Measurements from ENCODE around the gene VPS37C. TPM values are rescaled to one million over a fixed set of nuclear protein-coding genes. Genes with fewer than 3 reads are reported as not detected.
A peak's percentile ranks its signal among the peaks of the same experiment; 100 is the strongest.

The VPS37C gene
- total and polyA plus RNA-seq, 7 experiments from 2014 or later: 0.31 to 12.0 (median 7.9) TPM

- POLR2A ChIA-PET: interaction anchor here (1.1 to 1.5 kb wide), 2 partner anchors 14 to 49 kb away, joined by 3 to 5 read pairs; no protein-coding TSS in a partner anchor
- Mint-ChIP-seq H3K27ac (peak overlapping the region in 2 of 9 donors; percentile 26 to 75), H3K4me3 (no peak overlapping the region)
Measured at GRCh38 chr11:61133145-61133544, 28.1 kb downstream of the VPS37C start.

GRCh38 chr11:61132646-61133045 lies 28.6 kb downstream of the VPS37C start:
- Mint-ChIP-seq H3K4me1 (peaks cover 12 to 25% (median 21%) of the 10 kb centered on the region in 7 donors), H3K36me3 (peaks cover 6 to 28% (median 12%) of the 10 kb centered on the region in 5 donors), H3K9me3 (peaks cover 0 to 2% (median 0%) of the 10 kb centered on the region in 11 donors), H3K4me3 (peak overlapping the region in 1 of 10 donors; percentile 60), H3K27ac (peak overlapping the region in 2 of 9 donors; percentile 26 to 38), H3K27me3 (no peaks in the 10 kb centered on the region)
- intact Hi-C loops (cut with micrococcal nuclease): no loop called here
- H3K9me3 ChIP-seq (ENCODE audit: control insufficient read depth in 2 of 3, low read length in 3 of 3): no peaks in the 10 kb centered on the region
- peaks cover 0 to 23% (median 0%) of the 10 kb centered on the region in 3 experiments for H3K36me3 ChIP-seq (ENCODE audit: control insufficient read depth in 2 of 3, insufficient read depth in 3 of 3, low read length in 3 of 3)
- H3K27me3 ChIP-seq (ENCODE audit: control insufficient read depth in 2 of 2, insufficient read depth in 2 of 2, low read length in 2 of 2): no peaks in the 10 kb centered on the region
- CTCF ChIA-PET: interaction anchor here (0.7 to 1.1 kb wide), 2 partner anchors 46 to 163 kb away, joined by 3 to 6 read pairs; no protein-coding TSS in a partner anchor
- H3K4me1 ChIP-seq (ENCODE audit: control insufficient read depth in 2 of 2, insufficient read depth in 2 of 2, low read length in 2 of 2): peaks cover 4 to 18% of the 10 kb centered on the region in 2 donors
- DNase-seq (no peak), ATAC-seq (no peak)
- POLR2A ChIA-PET: interaction anchor here (1.1 to 1.5 kb wide), 2 partner anchors 14 to 49 kb away, joined by 3 to 5 read pairs; no protein-coding TSS in a partner anchor
- H3K4me3 ChIP-seq (ENCODE audit: low read length): no peak overlapping the region
- no peak overlapping the region for H3K27ac ChIP-seq (ENCODE audit: low read depth, low read length)

More at GRCh38 chr11:61133145-61133544, 28.1 kb downstream of the VPS37C start:
- no peaks in the 10 kb centered on the region for H3K27me3 Mint-ChIP-seq
- CTCF ChIA-PET: interaction anchor here (0.7 to 1.1 kb wide), 2 partner anchors 46 to 164 kb away, joined by 3 to 6 read pairs; no protein-coding TSS in a partner anchor
- DNase-seq (no peak), ATAC-seq (no peak)
- intact Hi-C loops (cut with micrococcal nuclease): no loop called here
- Histone ChIP-seq H3K27ac (ENCODE audit: low read depth, low read length) (no peak overlapping the region), H3K9me3 (ENCODE audit: control insufficient read depth in 2 of 3, low read length in 3 of 3) (no peaks in the 10 kb centered on the region), H3K4me1 (ENCODE audit: control insufficient read depth in 2 of 2, insufficient read depth in 2 of 2, low read length in 2 of 2) (peaks cover 4 to 18% of the 10 kb centered on the region in 2 donors), H3K36me3 (ENCODE audit: control insufficient read depth in 2 of 3, insufficient read depth in 3 of 3, low read length in 3 of 3) (peaks cover 0 to 20% (median 0%) of the 10 kb centered on the region in 3 experiments), H3K27me3 (ENCODE audit: control insufficient read depth in 2 of 2, insufficient read depth in 2 of 2, low read length in 2 of 2) (no peaks in the 10 kb centered on the region), H3K4me3 (ENCODE audit: low read length) (no peak overlapping the region)
- H3K9me3 Mint-ChIP-seq: peaks cover 0 to 2% (median 0%) of the 10 kb centered on the region in 11 donors
- peaks cover 8 to 29% (median 11%) of the 10 kb centered on the region in 5 donors for H3K36me3 Mint-ChIP-seq
- H3K4me1 Mint-ChIP-seq: peaks cover 12 to 22% (median 18%) of the 10 kb centered on the region in 7 donors

- Histone ChIP-seq H3K27me3 (ENCODE audit: control insufficient read depth in 2 of 2, insufficient read depth in 2 of 2, low read length in 2 of 2) (no peaks in the 10 kb centered on the region), H3K4me3 (ENCODE audit: low read length) (no peak overlapping the region), H3K36me3 (ENCODE audit: control insufficient read depth in 2 of 3, insufficient read depth in 3 of 3, low read length in 3 of 3) (peaks cover 0 to 29% (median 0%) of the 10 kb centered on the region in 3 experiments), H3K27ac (ENCODE audit: low read depth, low read length) (no peak overlapping the region), H3K4me1 (ENCODE audit: control insufficient read depth in 2 of 2, insufficient read depth in 2 of 2, low read length in 2 of 2) (peaks cover 4 to 18% of the 10 kb centered on the region in 2 donors), H3K9me3 (ENCODE audit: control insufficient read depth in 2 of 3, low read length in 3 of 3) (no peaks in the 10 kb centered on the region)
- intact Hi-C loops (cut with micrococcal nuclease): no loop called here
- Mint-ChIP-seq H3K36me3 (peaks cover under 1 to 26% (median 6%) of the 10 kb centered on the region in 5 donors), H3K4me3 (no peak overlapping the region), H3K27ac (peak overlapping the region in 1 of 9 donors; percentile 38), H3K27me3 (no peaks in the 10 kb centered on the region), H3K4me1 (peaks cover 10 to 25% (median 22%) of the 10 kb centered on the region in 7 donors), H3K9me3 (peaks cover 0 to 2% (median 0%) of the 10 kb centered on the region in 11 donors)
- DNase-seq: no peak
- ChIA-PET POLR2A (interaction anchor here (0.5 to 1.5 kb wide), 3 partner anchors 13 to 73 kb away, joined by 3 to 9 read pairs (median 5); no protein-coding TSS in a partner anchor), CTCF (interaction anchor here (1.1 kb wide), 1 partner anchor 163 kb away, joined by 6 read pairs; no protein-coding TSS in a partner anchor)
- no peak for ATAC-seq
Measured at GRCh38 chr11:61131998-61132555, 29.1 kb downstream of the VPS37C start.

- Histone ChIP-seq H3K9me3 (ENCODE audit: control insufficient read depth in 2 of 3, low read length in 3 of 3) (no peaks in the 10 kb centered on the region), H3K4me3 (ENCODE audit: low read length) (no peak overlapping the region), H3K4me1 (ENCODE audit: control insufficient read depth in 2 of 2, insufficient read depth in 2 of 2, low read length in 2 of 2) (peaks cover 4 to 18% of the 10 kb centered on the region in 2 donors), H3K27ac (ENCODE audit: low read depth, low read length) (no peak overlapping the region), H3K27me3 (ENCODE audit: control insufficient read depth in 2 of 2, insufficient read depth in 2 of 2, low read length in 2 of 2) (no peaks in the 10 kb centered on the region), H3K36me3 (ENCODE audit: control insufficient read depth in 2 of 3, insufficient read depth in 3 of 3, low read length in 3 of 3) (peaks cover 0 to 34% (median 0%) of the 10 kb centered on the region in 3 experiments)
- Mint-ChIP-seq H3K27me3 (no peaks in the 10 kb centered on the region), H3K36me3 (peaks cover 0 to 24% (median 3%) of the 10 kb centered on the region in 5 donors), H3K9me3 (peaks cover 0 to 2% (median 0%) of the 10 kb centered on the region in 11 donors), H3K4me1 (peaks cover 10 to 29% (median 22%) of the 10 kb centered on the region in 7 donors), H3K27ac (peak overlapping the region in 1 of 9 donors; percentile 5), H3K4me3 (no peak overlapping the region)
- ChIA-PET POLR2A (interaction anchor here (0.5 to 8.1 kb wide), 5 partner anchors 17 to 161 kb away, joined by 3 to 82 read pairs (median 9); partner anchors contain the start of gene CD6), CTCF (interaction anchor here (1.5 to 4.1 kb wide), 5 partner anchors 13 to 208 kb away, joined by 4 to 24 read pairs (median 8); no protein-coding TSS in a partner anchor)
- intact Hi-C loops (cut with micrococcal nuclease): no loop called here
- ATAC-seq (no peak), DNase-seq (no peak)
Measured at GRCh38 chr11:61131586-61131985, 29.6 kb downstream of the VPS37C start.

- no peaks in the 10 kb centered on the region for H3K27me3 Mint-ChIP-seq
- Histone ChIP-seq H3K27me3 (ENCODE audit: control insufficient read depth in 2 of 2, insufficient read depth in 2 of 2, low read length in 2 of 2) (no peaks in the 10 kb centered on the region), H3K27ac (ENCODE audit: low read depth, low read length) (no peak overlapping the region), H3K36me3 (ENCODE audit: control insufficient read depth in 2 of 3, insufficient read depth in 3 of 3, low read length in 3 of 3) (peaks cover 0 to 38% (median 0%) of the 10 kb centered on the region in 3 experiments), H3K4me3 (ENCODE audit: low read length) (no peak overlapping the region), H3K4me1 (ENCODE audit: control insufficient read depth in 2 of 2, insufficient read depth in 2 of 2, low read length in 2 of 2) (peaks cover 4 to 18% of the 10 kb centered on the region in 2 donors), H3K9me3 (ENCODE audit: control insufficient read depth in 2 of 3, low read length in 3 of 3) (no peaks in the 10 kb centered on the region)
- H3K27ac Mint-ChIP-seq: peak overlapping the region in 1 of 9 donors; percentile 25
- peaks cover 0 to 2% (median 0%) of the 10 kb centered on the region in 11 donors for H3K9me3 Mint-ChIP-seq
- intact Hi-C loops (cut with micrococcal nuclease): no loop called here
- H3K4me1 Mint-ChIP-seq: peaks cover 10 to 29% (median 23%) of the 10 kb centered on the region in 7 donors
- POLR2A ChIA-PET: interaction anchor here (0.6 to 8.1 kb wide), 3 partner anchors 16 to 161 kb away, joined by 3 to 82 read pairs (median 23); partner anchors contain the start of gene CD6
- ATAC-seq (no peak), DNase-seq (no peak)
- no peak overlapping the region for H3K4me3 Mint-ChIP-seq
- H3K36me3 Mint-ChIP-seq: peaks cover 0 to 25% (median 2%) of the 10 kb centered on the region in 5 donors
- CTCF ChIA-PET: interaction anchor here (0.7 to 4.1 kb wide), 7 partner anchors 12 to 207 kb away, joined by 3 to 24 read pairs (median 5); no protein-coding TSS in a partner anchor
Measured at GRCh38 chr11:61131186-61131585, 30.0 kb downstream of the VPS37C start.

All from naive thymus-derived CD4-positive, alpha-beta T cell (primary cell).